ENCODE measurements around the gene ARHGEF1. TPM values are rescaled to one million over a fixed set of nuclear protein-coding genes. Genes with fewer than 3 reads are reported as not detected.

Gene ARHGEF1
- total RNA-seq, 2 experiments from 2014 or later, result 1,019 to 1,047 TPM

- TF ChIP-seq CTCF (IDR thresholded peaks at IDR 0.05), result no peak
- no peak for ATAC-seq (ENCODE audit: poor library complexity)
- no peaks in the 10 kb centered on the region for H3K27me3 ChIP-seq (ENCODE audit: control insufficient read depth in 1 of 2, insufficient read depth in 2 of 2, low read length in 2 of 2)
- no peak overlapping the region for H3K27ac Mint-ChIP-seq
- ChIA-PET CTCF (no interaction called here), POLR2A (interaction anchor here (1.6 to 8.3 kb wide), 5 partner anchors 16 to 44 kb away, joined by 4 to 92 read pairs (median 31); partner anchors contain the start of genes ARHGEF1 and RPS19)
- H3K4me3 Mint-ChIP-seq, result no peak overlapping the region
- no peak for DNase-seq
- peaks cover 48% of the 10 kb centered on the region for H3K4me1 ChIP-seq (ENCODE audit: insufficient read depth, low read length)
- no peak overlapping the region for H3K27ac ChIP-seq (ENCODE audit: low read depth in 1 of 2, low read length in 2 of 2)
- peaks cover 52% of the 10 kb centered on the region for H3K4me1 Mint-ChIP-seq (ENCODE audit: low read depth)
- intact Hi-C loops (cut with DNase I, micrococcal nuclease), result no loop called here
- no peaks in the 10 kb centered on the region for H3K9me3 ChIP-seq (ENCODE audit: control insufficient read depth in 1 of 2, insufficient read depth in 1 of 2, low read length in 2 of 2)
- H3K36me3 ChIP-seq (ENCODE audit: insufficient read depth, low read length), result peaks cover 74% of the 10 kb centered on the region
- no peaks in the 10 kb centered on the region for H3K27me3 Mint-ChIP-seq
- H3K36me3 Mint-ChIP-seq (ENCODE audit: low read depth), result peaks cover 79% of the 10 kb centered on the region
- no peaks in the 10 kb centered on the region for H3K9me3 Mint-ChIP-seq
- H3K4me3 ChIP-seq (ENCODE audit: low read length), result no peak overlapping the region
Measured at GRCh38 chr19:41904118-41904870, 21.3 kb downstream of the ARHGEF1 start.

- H3K4me1 Mint-ChIP-seq (ENCODE audit: low read depth), result peaks cover 44% of the 10 kb centered on the region
- TF ChIP-seq CTCF (IDR thresholded peaks at IDR 0.05), result no peak
- peaks cover 52% of the 10 kb centered on the region for H3K4me1 ChIP-seq (ENCODE audit: insufficient read depth, low read length)
- peaks cover 64% of the 10 kb centered on the region for H3K36me3 ChIP-seq (ENCODE audit: insufficient read depth, low read length)
- H3K9me3 ChIP-seq (ENCODE audit: control insufficient read depth in 1 of 2, insufficient read depth in 1 of 2, low read length in 2 of 2), result no peaks in the 10 kb centered on the region
- H3K27ac Mint-ChIP-seq, result peak overlapping the region; percentile 59
- ATAC-seq (ENCODE audit: poor library complexity) (no peak), DNase-seq (no peak)
- H3K27me3 ChIP-seq (ENCODE audit: control insufficient read depth in 1 of 2, insufficient read depth in 2 of 2, low read length in 2 of 2), result no peaks in the 10 kb centered on the region
- H3K4me3 ChIP-seq (ENCODE audit: low read length), result no peak overlapping the region
- no peaks in the 10 kb centered on the region for H3K9me3 Mint-ChIP-seq
- CTCF ChIA-PET, result interaction anchor here (1.9 kb wide), 1 partner anchor 32 kb away, joined by 4 read pairs; no protein-coding TSS in a partner anchor
- H3K4me3 Mint-ChIP-seq, result no peak overlapping the region
- no peaks in the 10 kb centered on the region for H3K27me3 Mint-ChIP-seq
- POLR2A ChIA-PET, result interaction anchor here (1.5 to 8.3 kb wide), 3 partner anchors 17 to 45 kb away, joined by 4 to 92 read pairs (median 5); partner anchors contain the start of gene RPS19
- intact Hi-C loops (cut with DNase I, micrococcal nuclease), result no loop called here
- H3K27ac ChIP-seq (ENCODE audit: low read depth in 1 of 2, low read length in 2 of 2), result no peak overlapping the region
- peaks cover 68% of the 10 kb centered on the region for H3K36me3 Mint-ChIP-seq (ENCODE audit: low read depth)
Measured at GRCh38 chr19:41905273-41906002, 22.5 kb downstream of the ARHGEF1 start.

DNA sequence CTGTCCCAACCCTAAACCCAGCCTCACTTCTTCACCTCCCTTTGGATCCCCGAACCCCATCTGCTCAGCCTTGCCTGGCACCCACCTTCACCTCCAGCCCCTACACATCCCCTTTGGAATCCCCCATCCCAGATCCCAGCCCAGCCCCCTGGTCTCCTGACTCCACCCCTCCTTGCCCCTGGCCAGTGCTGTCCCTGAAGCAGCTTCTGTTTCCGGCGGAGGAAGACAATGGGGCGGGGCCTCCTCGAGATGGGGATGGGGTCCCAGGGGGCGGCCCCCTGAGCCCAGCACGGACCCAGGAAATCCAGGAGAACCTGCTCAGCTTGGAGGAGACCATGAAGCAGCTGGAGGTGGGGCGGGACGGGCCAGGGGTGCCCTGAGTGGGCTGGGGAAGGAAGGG, 23.3 kb downstream of the ARHGEF1 start:
- Histone ChIP-seq H3K27me3 (ENCODE audit: control insufficient read depth in 1 of 2, insufficient read depth in 2 of 2, low read length in 2 of 2) (no peaks in the 10 kb centered on the region), H3K4me1 (ENCODE audit: insufficient read depth, low read length) (peaks cover 59% of the 10 kb centered on the region), H3K9me3 (ENCODE audit: control insufficient read depth in 1 of 2, insufficient read depth in 1 of 2, low read length in 2 of 2) (no peaks in the 10 kb centered on the region), H3K27ac (ENCODE audit: low read depth in 1 of 2, low read length in 2 of 2) (peak overlapping the region in 1 of 2 donors; percentile 14), H3K4me3 (ENCODE audit: low read length) (no peak overlapping the region), H3K36me3 (ENCODE audit: insufficient read depth, low read length) (peaks cover 60% of the 10 kb centered on the region)
- TF ChIP-seq CTCF (IDR thresholded peaks at IDR 0.05), result no peak
- Mint-ChIP-seq H3K4me3 (peak overlapping the region; percentile 52), H3K27me3 (no peaks in the 10 kb centered on the region), H3K9me3 (no peaks in the 10 kb centered on the region), H3K36me3 (ENCODE audit: low read depth) (peaks cover 61% of the 10 kb centered on the region), H3K4me1 (ENCODE audit: low read depth) (peaks cover 51% of the 10 kb centered on the region), H3K27ac (peak overlapping the region; percentile 76)
- ChIA-PET POLR2A (interaction anchor here (1.5 to 8.3 kb wide), 2 partner anchors 18 to 31 kb away, joined by 5 to 92 read pairs; no protein-coding TSS in a partner anchor), CTCF (interaction anchor here (1.9 kb wide), 1 partner anchor 33 kb away, joined by 4 read pairs; no protein-coding TSS in a partner anchor)
- no peak for DNase-seq
- ATAC-seq (ENCODE audit: poor library complexity), result no peak
- intact Hi-C loops (cut with DNase I, micrococcal nuclease), result no loop called here

All from CD4-positive, alpha-beta T cell (primary cell).